GM12874 (cell line): ENCODE data around the gene ALG5.

Source experiments
- CTCF ChIP-seq: IDR thresholded peaks from 2 replicates; pipeline ENCODE4 v1.5.1; 2011; ENCODE audit warnings: low read depth, mild to moderate bottlenecking, control low read depth, low read length, moderate library complexity; ENCODE audit not compliant: insufficient read depth

The ALG5 gene

GRCh38 chr13:36979361-36980050 is 19.6 kb downstream of the ALG5 start:
- TF ChIP-seq CTCF: no peak

- no peak for TF ChIP-seq CTCF
These were observed 24.0 kb downstream of the ALG5 start for GRCh38 chr13:36975172-36975571.

GRCh38 chr13:36973621-36974295 is 25.4 kb downstream of the ALG5 start:
- no peak for TF ChIP-seq CTCF

- TF ChIP-seq CTCF: no peak
These were observed 26.1 kb downstream of the ALG5 start for GRCh38 chr13:36973009-36973408.

- TF ChIP-seq CTCF: no peak
These were observed 32.7 kb downstream of the ALG5 start for GRCh38 chr13:36966404-36966803.

- no peak for TF ChIP-seq CTCF
These were observed 33.4 kb downstream of the ALG5 start for GRCh38 chr13:36965767-36966166.

- no peak for TF ChIP-seq CTCF
These were observed 39.6 kb downstream of the ALG5 start for GRCh38 chr13:36959456-36960116.
